ENCODE data around the gene SPIRE1.

Gene SPIRE1

DNA sequence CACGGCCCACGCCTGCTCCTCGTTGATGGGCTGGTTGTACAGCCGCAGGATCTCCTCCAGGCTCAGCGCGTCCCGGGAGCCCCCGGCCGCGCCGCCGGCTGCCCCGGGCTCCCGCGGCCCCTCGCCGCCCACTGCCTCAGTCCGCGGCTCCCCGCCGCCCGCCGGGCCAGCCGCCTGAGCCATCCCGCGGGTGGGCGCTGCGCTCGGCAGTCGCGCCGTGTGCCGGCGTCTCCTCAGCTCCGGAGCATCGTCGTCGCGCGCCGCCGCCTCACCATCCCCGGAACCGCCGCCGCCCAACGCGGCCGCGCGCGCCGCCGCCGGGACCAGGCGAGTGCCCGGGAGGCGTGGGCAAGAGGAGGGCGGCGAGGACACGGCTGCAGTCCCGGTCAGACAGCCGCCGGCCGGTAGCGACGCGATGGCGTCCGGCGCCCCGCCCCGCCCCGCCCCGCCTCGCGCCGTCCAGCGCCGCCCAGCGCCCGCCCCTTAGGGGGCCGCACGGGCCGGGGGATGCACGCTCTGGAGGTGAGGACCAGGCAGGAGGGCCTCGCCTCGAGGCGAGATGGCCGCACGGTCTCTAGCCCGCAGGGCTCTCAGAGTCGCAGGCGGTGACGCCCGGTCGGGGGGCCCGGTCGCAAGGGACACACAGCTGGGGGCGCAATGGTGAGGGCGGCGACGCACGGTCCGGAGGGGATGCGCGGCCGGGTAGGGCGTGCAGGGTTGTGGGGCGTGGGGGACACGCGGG, at the start of gene SPIRE1:
TSS of gene SPIRE1 (minus strand) at position 424 of the 742 bp plus-strand sequence. CDS start at position 183, 241 bp downstream.
- DNase-seq (ENCODE audit: low spot score) = no peak

GRCh38 chr18:12703664-12704063, 45.8 kb upstream of the SPIRE1 start:
- DNase-seq (ENCODE audit: low spot score) = no peak

DNA sequence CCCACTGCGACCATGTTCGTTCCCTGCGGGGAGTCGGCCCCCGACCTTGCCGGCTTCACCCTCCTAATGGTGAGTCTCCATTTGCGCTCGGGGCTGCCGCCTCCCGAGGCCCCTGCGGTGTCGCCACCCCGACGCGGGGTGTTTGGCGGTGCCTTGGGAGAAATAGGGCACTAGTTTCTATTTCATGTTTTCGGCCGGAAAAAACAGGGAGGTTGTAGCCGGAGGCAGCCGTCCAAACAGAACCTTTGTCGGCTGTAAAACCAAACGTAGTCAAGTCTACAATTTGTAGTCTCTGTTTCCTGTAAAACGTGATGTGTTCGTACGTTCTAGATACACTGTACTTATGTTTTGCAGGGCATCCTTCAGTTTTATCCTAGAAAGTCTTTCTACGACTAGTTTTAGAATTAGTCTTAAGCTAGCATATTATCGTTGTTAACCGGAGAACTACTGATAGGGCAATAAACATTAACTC, 45.2 kb upstream of the SPIRE1 start:
- DNase-seq (ENCODE audit: low spot score) = no peak

GRCh38 chr18:12702221-12703095, 44.6 kb upstream of the SPIRE1 start, which contains the start of the genes CEP76 and PSMG2:
CEP76 (minus strand) TSS chr18:12702723; CDS start chr18:12702548, 175 bp downstream.
PSMG2 (plus strand) TSS chr18:12703042; CDS start chr18:12703108, 66 bp downstream.
- DNase-seq (ENCODE audit: low spot score) = peak; percentile 72

DNA sequence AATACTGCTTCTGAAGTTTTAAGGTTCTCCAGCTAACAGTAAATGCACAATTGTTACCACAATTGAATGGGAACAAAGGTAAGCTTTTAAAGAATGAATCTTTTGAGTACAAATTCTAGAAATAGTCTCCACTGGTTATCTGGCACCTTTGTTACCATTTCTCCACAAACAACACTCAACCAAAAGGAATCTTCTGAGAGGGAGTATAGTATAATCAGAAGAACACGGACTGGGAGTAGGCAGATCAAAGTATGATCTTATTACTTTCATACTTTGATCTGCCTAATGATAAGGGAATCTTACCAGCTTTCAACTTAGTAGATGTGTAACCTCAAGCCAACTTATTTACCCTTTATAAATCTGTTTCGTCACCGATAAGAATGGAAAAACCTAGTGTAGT, 43.3 kb upstream of the SPIRE1 start:
- no peak for DNase-seq (ENCODE audit: low spot score)

DNA sequence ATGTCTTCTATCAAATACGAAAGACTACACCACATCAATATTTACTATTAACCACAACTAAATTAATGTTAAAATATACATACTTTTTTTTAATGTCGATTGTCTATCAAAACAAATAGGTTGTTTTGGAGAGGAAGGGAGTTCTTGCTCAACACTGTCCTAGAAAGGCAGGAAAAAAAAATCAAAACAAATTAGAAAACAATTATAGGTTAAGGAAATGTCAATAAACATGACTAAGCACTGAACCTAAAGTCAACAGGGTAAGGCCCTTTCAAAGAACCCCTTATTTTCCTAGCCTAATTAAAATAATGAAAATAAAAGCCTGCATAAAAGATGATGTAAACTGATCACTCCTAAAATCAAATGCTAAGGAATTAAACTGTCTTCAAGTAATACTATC, 41.8 kb upstream of the SPIRE1 start:
- DNase-seq (ENCODE audit: low spot score) = no peak

- no peak for DNase-seq (ENCODE audit: low spot score)
Measured at GRCh38 chr18:12694032-12694431, 36.1 kb upstream of the SPIRE1 start.

GRCh38 chr18:12692206-12692605, 34.3 kb upstream of the SPIRE1 start:
- DNase-seq (ENCODE audit: low spot score) = no peak

GRCh38 chr18:12689256-12689850, 31.4 kb upstream of the SPIRE1 start:
- no peak for DNase-seq (ENCODE audit: low spot score)

GRCh38 chr18:12686100-12686499, 28.2 kb upstream of the SPIRE1 start:
- DNase-seq (ENCODE audit: low spot score) = no peak

- DNase-seq (ENCODE audit: low spot score) = no peak
Measured at GRCh38 chr18:12679183-12679786, 21.4 kb upstream of the SPIRE1 start.

DNA sequence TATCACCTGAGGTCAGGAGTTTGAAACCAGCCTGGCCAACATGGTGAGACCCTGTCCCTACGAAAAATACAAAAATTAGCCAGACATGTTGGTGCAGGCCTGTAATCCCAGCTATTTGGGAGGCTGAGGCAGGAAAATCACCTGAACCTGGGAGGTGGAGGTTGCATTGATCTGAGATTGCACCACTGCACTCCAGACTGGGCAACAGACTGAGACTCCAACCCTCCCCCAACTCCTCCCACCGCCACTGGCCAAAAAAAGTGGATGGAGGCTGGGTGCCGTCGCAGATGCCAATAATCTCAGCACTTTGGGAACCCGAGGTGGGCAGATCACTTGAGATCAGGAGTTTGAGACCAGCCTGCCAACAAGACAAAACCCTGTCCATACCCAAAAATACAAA, 10.1 kb upstream of the SPIRE1 start:
- DNase-seq (ENCODE audit: low spot score) = no peak

DNA sequence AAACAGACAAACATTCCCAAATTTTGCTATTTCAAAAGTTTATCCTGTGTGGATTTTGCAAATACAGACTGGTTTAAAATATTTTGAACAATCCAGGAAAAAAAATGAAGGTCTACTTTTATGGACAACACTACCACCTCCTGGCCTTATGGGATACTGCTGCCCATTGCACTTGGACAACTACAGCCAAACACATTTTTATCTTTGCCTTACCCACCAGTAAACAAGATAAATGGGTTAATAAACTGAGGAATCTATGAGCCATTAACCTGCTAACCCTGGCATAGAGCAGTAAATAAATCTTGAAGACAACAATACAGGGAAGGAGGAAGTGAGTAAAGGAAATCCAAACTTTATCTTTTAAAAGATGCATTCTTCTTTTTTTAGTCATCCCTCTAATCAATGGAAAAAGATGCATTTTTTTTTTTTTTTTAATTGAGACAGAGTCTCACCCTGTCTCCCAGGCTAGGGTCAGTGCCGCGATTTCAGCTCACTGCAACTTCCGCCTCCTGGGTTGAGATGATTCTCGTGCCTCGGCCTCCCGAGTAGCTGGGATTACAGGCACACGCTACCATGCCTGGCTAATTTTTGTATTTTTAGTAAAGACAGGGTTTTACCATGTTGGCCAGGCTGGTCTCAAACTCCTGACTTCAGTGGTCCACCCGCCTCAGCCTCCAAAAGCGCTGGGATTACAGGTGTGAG, 2.1 kb upstream of the SPIRE1 start:
- no peak for DNase-seq (ENCODE audit: low spot score)

GRCh38 chr18:12658426-12659138, 675 bp upstream of the SPIRE1 start:
- no peak for DNase-seq (ENCODE audit: low spot score)

- DNase-seq (ENCODE audit: low spot score) = no peak
Measured at GRCh38 chr18:12656938-12657683, 796 bp downstream of the SPIRE1 start.

- no peak for DNase-seq (ENCODE audit: low spot score)
Measured at GRCh38 chr18:12656605-12656937, 1.3 kb downstream of the SPIRE1 start.

GRCh38 chr18:12654971-12655370, 2.9 kb downstream of the SPIRE1 start:
- DNase-seq (ENCODE audit: low spot score) = no peak

- DNase-seq (ENCODE audit: low spot score) = no peak
Measured at GRCh38 chr18:12652861-12653401, 5.0 kb downstream of the SPIRE1 start.

- peak; percentile 72 for DNase-seq (ENCODE audit: low spot score)
Measured at GRCh38 chr18:12651651-12652050, 6.3 kb downstream of the SPIRE1 start.

GRCh38 chr18:12647773-12648172, 10.1 kb downstream of the SPIRE1 start:
- no peak for DNase-seq (ENCODE audit: low spot score)

Data from COLO829 (cell line).